ENCODE data around the gene LAMC1.

LAMC1 gene

DNA sequence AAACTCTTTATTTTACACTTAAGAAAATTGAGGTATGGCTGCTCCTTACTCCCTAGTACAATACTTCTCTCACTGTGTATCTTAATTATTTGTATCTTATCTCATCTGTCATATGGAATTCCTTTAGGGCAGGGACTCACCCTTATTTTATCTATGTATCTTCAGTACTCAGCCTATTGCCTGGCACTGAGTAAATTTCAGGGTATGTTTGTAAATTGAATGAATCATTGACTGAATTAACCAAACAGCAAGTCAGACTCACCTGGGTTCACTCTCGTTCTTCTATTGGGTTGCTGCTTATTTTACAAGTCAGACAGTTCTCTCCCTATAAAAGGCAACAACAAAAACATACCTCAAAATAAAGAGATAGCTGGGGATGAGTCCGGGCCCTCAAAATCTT lies 63.8 kb downstream of the LAMC1 start:
- Mint-ChIP-seq H3K27ac (no peak overlapping the region), H3K27me3 (ENCODE audit: low read depth, poor library complexity) (peaks cover 2% of the 10 kb centered on the region), H3K4me1 (peaks cover 46% of the 10 kb centered on the region), H3K4me3 (no peak overlapping the region), H3K36me3 (ENCODE audit: low read depth) (peaks cover 3% of the 10 kb centered on the region), H3K9me3 (no peaks in the 10 kb centered on the region)
- no peak for TF ChIP-seq CTCF (IDR thresholded peaks at IDR 0.05)
- DNase-seq: no peak

DNA sequence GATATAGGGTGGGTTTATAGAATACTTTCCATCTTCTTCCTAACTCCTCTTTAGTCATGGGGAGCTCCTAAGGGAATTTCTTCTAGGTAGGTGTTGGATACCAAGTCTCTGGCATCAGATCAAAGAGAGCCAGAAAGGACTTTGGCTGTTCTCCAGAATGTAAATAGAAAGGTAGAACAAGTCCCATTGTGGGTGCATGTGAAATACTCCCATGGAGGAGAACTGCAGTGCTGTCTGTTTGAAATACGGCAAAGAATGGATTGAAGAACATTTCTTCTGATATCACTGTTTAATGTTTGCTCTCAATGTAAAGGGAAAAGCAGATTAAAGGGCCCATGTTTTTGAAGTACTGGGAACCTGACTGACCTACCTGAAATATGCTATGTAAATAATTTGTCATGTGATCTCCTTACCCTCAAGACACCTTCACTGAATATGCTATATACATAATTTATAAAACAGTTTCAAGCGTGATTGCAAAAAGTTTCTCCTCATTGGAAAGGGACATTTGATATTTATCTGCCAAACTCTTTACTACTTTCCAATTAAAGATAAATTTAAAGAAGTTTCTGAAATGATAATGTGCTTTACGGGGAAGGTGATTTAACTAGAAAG lies 65.9 kb downstream of the LAMC1 start:
- peaks cover 11% of the 10 kb centered on the region for H3K36me3 Mint-ChIP-seq (ENCODE audit: low read depth)
- no peaks in the 10 kb centered on the region for H3K9me3 Mint-ChIP-seq
- no peak overlapping the region for H3K4me3 Mint-ChIP-seq
- peaks cover 2% of the 10 kb centered on the region for H3K27me3 Mint-ChIP-seq (ENCODE audit: low read depth, poor library complexity)
- no peak overlapping the region for H3K27ac Mint-ChIP-seq
- peaks cover 66% of the 10 kb centered on the region for H3K4me1 Mint-ChIP-seq
- no peak for TF ChIP-seq CTCF (IDR thresholded peaks at IDR 0.05)
- DNase-seq: no peak

DNA sequence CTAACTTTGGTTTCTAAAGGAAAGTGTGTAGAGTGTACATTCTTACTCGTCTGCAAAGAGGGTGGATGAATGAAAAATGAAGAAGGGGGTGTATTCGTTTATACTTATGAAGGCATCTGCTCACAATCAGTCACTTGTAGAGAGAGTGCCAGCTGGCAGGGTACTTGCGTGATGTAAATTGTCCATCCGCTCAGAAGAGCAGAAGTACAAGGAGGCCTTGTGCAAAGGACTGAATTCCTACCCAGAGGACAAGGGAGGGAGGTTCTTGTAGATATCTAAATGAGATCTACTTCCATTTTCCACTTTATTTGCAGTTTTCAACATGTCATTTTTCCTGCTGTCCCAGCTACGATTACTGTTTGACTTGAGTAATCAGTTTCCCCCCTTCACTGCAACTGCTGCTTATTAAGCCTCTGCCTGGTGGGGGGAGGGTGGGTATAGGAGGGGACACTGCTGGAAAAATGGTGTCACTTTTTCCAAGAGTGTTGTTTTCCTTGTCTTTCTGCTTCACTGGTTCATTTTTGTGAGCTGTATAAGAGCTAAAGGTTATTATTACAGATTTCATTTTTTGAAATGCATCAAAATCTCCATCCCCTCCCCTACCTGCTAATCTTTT lies 67.3 kb downstream of the LAMC1 start:
- no peak for TF ChIP-seq CTCF (IDR thresholded peaks at IDR 0.05)
- H3K4me3 Mint-ChIP-seq: no peak overlapping the region

GRCh38 chr1:183091181-183091580 lies 68.0 kb downstream of the LAMC1 start:
- no peak overlapping the region for H3K27ac Mint-ChIP-seq
- H3K27me3 Mint-ChIP-seq (ENCODE audit: low read depth, poor library complexity): no peaks in the 10 kb centered on the region
- H3K9me3 Mint-ChIP-seq: no peaks in the 10 kb centered on the region

More for the DNA sequence above, 67.3 kb downstream of the LAMC1 start:
- Mint-ChIP-seq H3K27me3 (ENCODE audit: low read depth, poor library complexity) (no peaks in the 10 kb centered on the region), H3K27ac (peak overlapping the region; percentile 1), H3K36me3 (ENCODE audit: low read depth) (peaks cover 13% of the 10 kb centered on the region), H3K9me3 (no peaks in the 10 kb centered on the region), H3K4me1 (peaks cover 64% of the 10 kb centered on the region)
- DNase-seq: no peak

GRCh38 chr1:183092350-183092749 lies 69.1 kb downstream of the LAMC1 start:
- no peak overlapping the region for H3K4me3 Mint-ChIP-seq
- H3K27ac Mint-ChIP-seq: no peak overlapping the region
- H3K9me3 Mint-ChIP-seq: no peaks in the 10 kb centered on the region
- H3K36me3 Mint-ChIP-seq (ENCODE audit: low read depth): peaks cover 13% of the 10 kb centered on the region
- no peaks in the 10 kb centered on the region for H3K27me3 Mint-ChIP-seq (ENCODE audit: low read depth, poor library complexity)
- no peak for DNase-seq
- peaks cover 59% of the 10 kb centered on the region for H3K4me1 Mint-ChIP-seq
- TF ChIP-seq CTCF (IDR thresholded peaks at IDR 0.05): no peak

More at GRCh38 chr1:183091181-183091580, 68.0 kb downstream of the LAMC1 start:
- peaks cover 59% of the 10 kb centered on the region for H3K4me1 Mint-ChIP-seq
- no peak for DNase-seq
- no peak for TF ChIP-seq CTCF (IDR thresholded peaks at IDR 0.05)
- no peak overlapping the region for H3K4me3 Mint-ChIP-seq
- H3K36me3 Mint-ChIP-seq (ENCODE audit: low read depth): peaks cover 13% of the 10 kb centered on the region

Data from nephron progenitor cell (in vitro differentiated cells).